ENCODE measurements around the gene HK1.

- TF ChIP-seq POLR2A (IDR thresholded peaks at IDR 0.05; ENCODE audit: low read length) (no peak), GATA1 (IDR thresholded peaks at IDR 0.05; ENCODE audit: low read depth, low read length) (no peak)
Observed at GRCh38 chr10:69338133-69338456, 59.8 kb downstream of the HK1 start.
